ENCODE results near the gene KDM1B. TPM values are rescaled to one million over a fixed set of nuclear protein-coding genes. Genes with fewer than 3 reads are reported as not detected.

KDM1B gene
- polyA plus RNA-seq, 1 of the 3 experiments (the other 2 are of a cell fraction) = 9.4 TPM

DNA sequence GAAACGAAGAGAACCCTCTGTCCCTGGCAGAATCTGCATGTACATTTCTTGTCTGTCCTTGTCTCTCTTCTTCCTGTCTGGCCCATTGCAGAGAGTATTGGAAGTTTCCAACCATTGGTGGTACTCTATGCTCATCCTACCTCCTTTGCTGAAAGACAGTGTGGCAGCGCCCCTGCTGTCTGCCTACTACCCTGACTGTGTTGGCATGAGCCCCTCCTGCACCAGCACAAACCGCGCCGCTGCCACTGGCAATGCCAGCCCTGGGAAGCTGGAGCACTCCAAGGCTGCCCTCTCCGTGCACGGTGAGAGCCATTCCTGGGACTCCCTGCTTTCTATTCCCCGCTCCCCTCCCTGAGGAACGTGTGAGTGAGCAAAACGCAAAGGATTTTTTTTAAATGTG lies 32.5 kb downstream of the KDM1B start:
- no peak overlapping the region for H3K4me2 ChIP-seq
- no peaks in the 10 kb centered on the region for H3F3A ChIP-seq (replicated peaks; ENCODE audit: insufficient read depth)
- H2AFZ ChIP-seq (ENCODE audit: low read depth) = no peak overlapping the region
- no peak overlapping the region for H3K27ac ChIP-seq (ENCODE audit: low read depth in 2 of 2, low read length in 1 of 2)
- 90% methylated on average over 8 of the region's 10 CpGs for WGBS (ENCODE audit: low lambda C conversion rate)
- H3K9ac ChIP-seq = no peak overlapping the region
- ChIA-PET CTCF (no interaction called here), POLR2A (no interaction called here)
- no peaks in the 10 kb centered on the region for H3K9me3 ChIP-seq
- H3K36me3 ChIP-seq (replicated peaks in 1 of 2; ENCODE audit: control insufficient read depth in 1 of 2, insufficient read depth in 2 of 2, low read length in 1 of 2) = peaks cover 3% of the 10 kb centered on the region in 2 experiments
- no peak overlapping the region for H3K4me3 ChIP-seq (ENCODE audit: low read depth in 2 of 2, low read length in 1 of 2)
- no peaks in the 10 kb centered on the region for H3K79me2 ChIP-seq (ENCODE audit: insufficient read depth)
- no peaks in the 10 kb centered on the region for H3K9me2 ChIP-seq
- H4K20me1 ChIP-seq (ENCODE audit: insufficient read depth) = no peaks in the 10 kb centered on the region
- TF ChIP-seq YY1 (IDR thresholded peaks at IDR 0.05; ENCODE audit: low read depth) (no peak), JUND (IDR thresholded peaks at IDR 0.05) (no peak), TCF12 (IDR thresholded peaks at IDR 0.05) (no peak), POLR2AphosphoS5 (IDR thresholded peaks at IDR 0.05; ENCODE audit: low read depth, low read length) (no peak)
- no peaks in the 10 kb centered on the region for H3K4me1 ChIP-seq (ENCODE audit: control insufficient read depth in 1 of 2, insufficient read depth in 2 of 2, low read depth in 1 of 2, low read length in 1 of 2)
- no peak for DNase-seq
- no peaks in the 10 kb centered on the region for H3K27me3 ChIP-seq (ENCODE audit: insufficient read depth)

- CTCF ChIA-PET = no interaction called here
Observed at GRCh38 chr6:18189196-18189595, 34.0 kb downstream of the KDM1B start.

More at GRCh38 chr6:18189196-18189595, 34.0 kb downstream of the KDM1B start:
- H3K27me3 ChIP-seq (ENCODE audit: insufficient read depth) = no peaks in the 10 kb centered on the region
- no peak for DNase-seq
- peaks cover under 1 to 3% of the 10 kb centered on the region in 2 experiments for H3K36me3 ChIP-seq (replicated peaks in 1 of 2; ENCODE audit: control insufficient read depth in 1 of 2, insufficient read depth in 2 of 2, low read length in 1 of 2)
- no peak overlapping the region for H3K4me3 ChIP-seq (ENCODE audit: low read depth in 2 of 2, low read length in 1 of 2)
- 92% methylated on average over 2 of the region's 2 CpGs for WGBS (ENCODE audit: low lambda C conversion rate)
- H3K4me2 ChIP-seq = no peak overlapping the region
- H3K9me2 ChIP-seq = no peaks in the 10 kb centered on the region
- H3F3A ChIP-seq (replicated peaks; ENCODE audit: insufficient read depth) = no peaks in the 10 kb centered on the region
- H3K27ac ChIP-seq (ENCODE audit: low read depth in 2 of 2, low read length in 1 of 2) = no peak overlapping the region
- no peak overlapping the region for H3K9ac ChIP-seq
- POLR2A ChIA-PET = no interaction called here
- no peak overlapping the region for H2AFZ ChIP-seq (ENCODE audit: low read depth)
- H3K79me2 ChIP-seq (ENCODE audit: insufficient read depth) = no peaks in the 10 kb centered on the region
- H4K20me1 ChIP-seq (ENCODE audit: insufficient read depth) = no peaks in the 10 kb centered on the region
- no peak for TF ChIP-seq CTCF (IDR thresholded peaks at IDR 0.05)
- TF ChIP-seq MEF2A (IDR thresholded peaks at IDR 0.05; ENCODE audit: borderline replicate concordance, low read depth) = no peak
- no peak for TF ChIP-seq RCOR1 (IDR thresholded peaks at IDR 0.05; ENCODE audit: low read length)
- TF ChIP-seq, protein P1, sequence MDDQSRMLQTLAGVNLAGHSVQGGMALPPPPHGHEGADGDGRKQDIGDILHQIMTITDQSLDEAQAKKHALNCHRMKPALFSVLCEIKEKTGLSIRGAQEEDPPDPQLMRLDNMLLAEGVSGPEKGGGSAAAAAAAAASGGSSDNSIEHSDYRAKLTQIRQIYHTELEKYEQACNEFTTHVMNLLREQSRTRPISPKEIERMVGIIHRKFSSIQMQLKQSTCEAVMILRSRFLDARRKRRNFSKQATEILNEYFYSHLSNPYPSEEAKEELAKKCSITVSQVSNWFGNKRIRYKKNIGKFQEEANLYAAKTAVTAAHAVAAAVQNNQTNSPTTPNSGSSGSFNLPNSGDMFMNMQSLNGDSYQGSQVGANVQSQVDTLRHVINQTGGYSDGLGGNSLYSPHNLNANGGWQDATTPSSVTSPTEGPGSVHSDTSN (IDR thresholded peaks at IDR 0.05) = no peak
- TF ChIP-seq, protein P2, sequence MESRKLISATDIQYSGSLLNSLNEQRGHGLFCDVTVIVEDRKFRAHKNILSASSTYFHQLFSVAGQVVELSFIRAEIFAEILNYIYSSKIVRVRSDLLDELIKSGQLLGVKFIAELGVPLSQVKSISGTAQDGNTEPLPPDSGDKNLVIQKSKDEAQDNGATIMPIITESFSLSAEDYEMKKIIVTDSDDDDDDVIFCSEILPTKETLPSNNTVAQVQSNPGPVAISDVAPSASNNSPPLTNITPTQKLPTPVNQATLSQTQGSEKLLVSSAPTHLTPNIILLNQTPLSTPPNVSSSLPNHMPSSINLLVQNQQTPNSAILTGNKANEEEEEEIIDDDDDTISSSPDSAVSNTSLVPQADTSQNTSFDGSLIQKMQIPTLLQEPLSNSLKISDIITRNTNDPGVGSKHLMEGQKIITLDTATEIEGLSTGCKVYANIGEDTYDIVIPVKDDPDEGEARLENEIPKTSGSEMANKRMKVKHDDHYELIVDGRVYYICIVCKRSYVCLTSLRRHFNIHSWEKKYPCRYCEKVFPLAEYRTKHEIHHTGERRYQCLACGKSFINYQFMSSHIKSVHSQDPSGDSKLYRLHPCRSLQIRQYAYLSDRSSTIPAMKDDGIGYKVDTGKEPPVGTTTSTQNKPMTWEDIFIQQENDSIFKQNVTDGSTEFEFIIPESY (IDR thresholded peaks at IDR 0.05; ENCODE audit: borderline replicate concordance, low read depth) = no peak
- TF ChIP-seq, protein P3, sequence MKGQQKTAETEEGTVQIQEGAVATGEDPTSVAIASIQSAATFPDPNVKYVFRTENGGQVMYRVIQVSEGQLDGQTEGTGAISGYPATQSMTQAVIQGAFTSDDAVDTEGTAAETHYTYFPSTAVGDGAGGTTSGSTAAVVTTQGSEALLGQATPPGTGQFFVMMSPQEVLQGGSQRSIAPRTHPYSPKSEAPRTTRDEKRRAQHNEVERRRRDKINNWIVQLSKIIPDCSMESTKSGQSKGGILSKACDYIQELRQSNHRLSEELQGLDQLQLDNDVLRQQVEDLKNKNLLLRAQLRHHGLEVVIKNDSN (IDR thresholded peaks at IDR 0.05; ENCODE audit: borderline replicate concordance, low read depth) = no peak
- TF ChIP-seq RXRA (IDR thresholded peaks at IDR 0.05; ENCODE audit: borderline replicate concordance, low read depth) = no peak
- no peak for TF ChIP-seq TCF12 (IDR thresholded peaks at IDR 0.05)
- no peak for TF ChIP-seq TEAD4 (IDR thresholded peaks at IDR 0.05; ENCODE audit: borderline replicate concordance, insufficient read depth)
- no peak for TF ChIP-seq NRF1 (IDR thresholded peaks at IDR 0.05; ENCODE audit: low read depth, low read length)
- TF ChIP-seq, protein P4, sequence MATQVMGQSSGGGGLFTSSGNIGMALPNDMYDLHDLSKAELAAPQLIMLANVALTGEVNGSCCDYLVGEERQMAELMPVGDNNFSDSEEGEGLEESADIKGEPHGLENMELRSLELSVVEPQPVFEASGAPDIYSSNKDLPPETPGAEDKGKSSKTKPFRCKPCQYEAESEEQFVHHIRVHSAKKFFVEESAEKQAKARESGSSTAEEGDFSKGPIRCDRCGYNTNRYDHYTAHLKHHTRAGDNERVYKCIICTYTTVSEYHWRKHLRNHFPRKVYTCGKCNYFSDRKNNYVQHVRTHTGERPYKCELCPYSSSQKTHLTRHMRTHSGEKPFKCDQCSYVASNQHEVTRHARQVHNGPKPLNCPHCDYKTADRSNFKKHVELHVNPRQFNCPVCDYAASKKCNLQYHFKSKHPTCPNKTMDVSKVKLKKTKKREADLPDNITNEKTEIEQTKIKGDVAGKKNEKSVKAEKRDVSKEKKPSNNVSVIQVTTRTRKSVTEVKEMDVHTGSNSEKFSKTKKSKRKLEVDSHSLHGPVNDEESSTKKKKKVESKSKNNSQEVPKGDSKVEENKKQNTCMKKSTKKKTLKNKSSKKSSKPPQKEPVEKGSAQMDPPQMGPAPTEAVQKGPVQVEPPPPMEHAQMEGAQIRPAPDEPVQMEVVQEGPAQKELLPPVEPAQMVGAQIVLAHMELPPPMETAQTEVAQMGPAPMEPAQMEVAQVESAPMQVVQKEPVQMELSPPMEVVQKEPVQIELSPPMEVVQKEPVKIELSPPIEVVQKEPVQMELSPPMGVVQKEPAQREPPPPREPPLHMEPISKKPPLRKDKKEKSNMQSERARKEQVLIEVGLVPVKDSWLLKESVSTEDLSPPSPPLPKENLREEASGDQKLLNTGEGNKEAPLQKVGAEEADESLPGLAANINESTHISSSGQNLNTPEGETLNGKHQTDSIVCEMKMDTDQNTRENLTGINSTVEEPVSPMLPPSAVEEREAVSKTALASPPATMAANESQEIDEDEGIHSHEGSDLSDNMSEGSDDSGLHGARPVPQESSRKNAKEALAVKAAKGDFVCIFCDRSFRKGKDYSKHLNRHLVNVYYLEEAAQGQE (IDR thresholded peaks at IDR 0.05; ENCODE audit: low read depth, low read length) = no peak
- no peak for TF ChIP-seq SIN3A (IDR thresholded peaks at IDR 0.05; ENCODE audit: borderline replicate concordance, low read depth, low read length)
- TF ChIP-seq CHD2 (IDR thresholded peaks at IDR 0.05; ENCODE audit: low read length, partially characterized antibody) = no peak
- no peak for TF ChIP-seq MXI1 (IDR thresholded peaks at IDR 0.05; ENCODE audit: low read depth, low read length)
- TF ChIP-seq GABPA (IDR thresholded peaks at IDR 0.05; ENCODE audit: low read depth) = no peak
- TF ChIP-seq SMC3 (IDR thresholded peaks at IDR 0.05; ENCODE audit: low read depth, low read length) = no peak
- no peaks in the 10 kb centered on the region for H3K4me1 ChIP-seq (ENCODE audit: control insufficient read depth in 1 of 2, insufficient read depth in 2 of 2, low read depth in 1 of 2, low read length in 1 of 2)
- no peaks in the 10 kb centered on the region for H3K9me3 ChIP-seq

Measured in SK-N-SH (cell line).